ENCODE results near the gene MRAP. TPM values are rescaled to one million over a fixed set of nuclear protein-coding genes. Genes with fewer than 3 reads are reported as not detected.
"Not testable (repeated sequence)": the region's sequence is repeated elsewhere in the genome, so short reads cannot be mapped to it uniquely, and the experiment has no call there.

The MRAP gene
- total and polyA plus RNA-seq, 2 donors, result 0.09 TPM; not detected in 1

DNA sequence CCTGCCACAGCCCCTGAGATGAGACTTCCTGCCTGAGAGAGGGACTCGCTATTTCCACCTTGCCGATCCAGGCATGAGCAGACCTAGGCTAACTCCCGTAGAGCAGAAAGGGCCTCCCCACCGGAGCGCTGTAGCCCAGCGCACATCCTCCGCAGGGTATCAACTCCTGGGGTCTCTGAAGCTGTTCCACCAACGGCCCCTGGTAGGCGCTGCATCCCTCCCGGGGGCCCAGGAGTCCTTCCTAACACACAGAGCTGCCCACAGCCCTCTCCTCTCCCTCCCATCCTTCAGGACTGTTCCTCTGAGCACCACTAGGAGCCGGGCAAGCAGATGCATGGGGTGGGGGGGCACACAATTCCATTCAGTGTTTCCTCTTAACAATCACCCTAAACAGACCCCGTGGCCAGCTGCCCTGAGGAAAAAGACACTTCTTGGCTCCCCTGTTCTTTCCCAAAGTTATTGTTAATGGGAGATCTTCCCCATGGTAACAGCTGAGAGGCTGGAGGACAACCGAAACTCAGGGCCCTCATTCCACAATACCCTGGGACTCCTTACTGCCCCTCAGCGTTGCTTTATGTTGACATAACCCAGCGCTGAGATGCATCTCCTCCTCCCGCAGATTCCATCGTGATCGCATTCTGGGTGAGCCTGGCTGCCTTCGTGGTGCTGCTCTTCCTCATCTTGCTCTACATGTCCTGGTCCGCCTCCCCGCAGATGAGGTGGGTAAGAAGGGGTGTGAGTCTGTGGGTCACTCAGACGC, 7.5 kb downstream of the MRAP start:
- H3K9me3 ChIP-seq (ENCODE audit: control insufficient read depth in 2 of 2, insufficient read depth in 1 of 2, low read length in 1 of 2), result no peaks in the 10 kb centered on the region
- H3K27ac ChIP-seq (ENCODE audit: low read depth in 1 of 2, low read length in 1 of 2), result no peak overlapping the region
- H3K27me3 ChIP-seq (ENCODE audit: control insufficient read depth in 2 of 2, insufficient read depth in 1 of 2, low read length in 1 of 2), result no peaks in the 10 kb centered on the region
- no peak overlapping the region for H3K4me3 ChIP-seq (ENCODE audit: low read length in 2 of 2)
- H3K4me1 ChIP-seq (ENCODE audit: control insufficient read depth in 2 of 2, insufficient read depth in 2 of 2, low read length in 2 of 2), result no peaks in the 10 kb centered on the region
- DNase-seq (ENCODE audit: low read depth in 6 of 9, low spot score in 9 of 9), result no peak
- WGBS, result 89% methylated on average over 22 of the region's 22 CpGs
- peaks cover 0 to 2% of the 10 kb centered on the region in 2 donors for H3K36me3 ChIP-seq (ENCODE audit: control insufficient read depth in 2 of 2, insufficient read depth in 2 of 2, low read length in 1 of 2)

DNA sequence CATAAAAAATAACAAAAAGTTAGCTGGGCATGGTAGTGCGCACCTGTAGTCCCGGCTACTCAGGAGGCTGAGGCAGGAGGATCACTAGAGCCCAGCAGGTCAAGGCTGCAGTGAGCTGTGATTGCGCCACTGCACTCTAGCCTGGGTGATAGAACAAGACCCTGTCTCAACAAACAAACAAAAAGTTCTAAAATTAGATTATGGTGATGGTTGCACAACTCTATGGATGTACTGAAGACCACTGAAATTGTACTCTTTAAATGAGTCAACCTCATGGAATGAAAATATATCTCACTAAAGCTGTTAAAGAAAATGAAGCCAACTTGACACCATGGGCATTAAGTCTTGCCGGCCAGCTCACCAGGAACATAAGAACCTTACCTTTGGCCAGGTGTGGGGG, 9.1 kb downstream of the MRAP start:
- WGBS, result 98% methylated on average over 4 of the region's 4 CpGs
- no peak for DNase-seq (ENCODE audit: low read depth in 6 of 9, low spot score in 9 of 9)
- H3K27me3 ChIP-seq (ENCODE audit: control insufficient read depth in 2 of 2, insufficient read depth in 1 of 2, low read length in 1 of 2), result no peaks in the 10 kb centered on the region
- no peak overlapping the region for H3K4me3 ChIP-seq (ENCODE audit: low read length in 2 of 2)
- H3K4me1 ChIP-seq (ENCODE audit: control insufficient read depth in 2 of 2, insufficient read depth in 2 of 2, low read length in 2 of 2), result no peaks in the 10 kb centered on the region
- H3K36me3 ChIP-seq (ENCODE audit: control insufficient read depth in 2 of 2, insufficient read depth in 2 of 2, low read length in 1 of 2), result peaks cover 2 to 12% of the 10 kb centered on the region in 2 donors
- no peak overlapping the region for H3K27ac ChIP-seq (ENCODE audit: low read depth in 1 of 2, low read length in 1 of 2)
- no peaks in the 10 kb centered on the region for H3K9me3 ChIP-seq (ENCODE audit: control insufficient read depth in 2 of 2, insufficient read depth in 1 of 2, low read length in 1 of 2)

DNA sequence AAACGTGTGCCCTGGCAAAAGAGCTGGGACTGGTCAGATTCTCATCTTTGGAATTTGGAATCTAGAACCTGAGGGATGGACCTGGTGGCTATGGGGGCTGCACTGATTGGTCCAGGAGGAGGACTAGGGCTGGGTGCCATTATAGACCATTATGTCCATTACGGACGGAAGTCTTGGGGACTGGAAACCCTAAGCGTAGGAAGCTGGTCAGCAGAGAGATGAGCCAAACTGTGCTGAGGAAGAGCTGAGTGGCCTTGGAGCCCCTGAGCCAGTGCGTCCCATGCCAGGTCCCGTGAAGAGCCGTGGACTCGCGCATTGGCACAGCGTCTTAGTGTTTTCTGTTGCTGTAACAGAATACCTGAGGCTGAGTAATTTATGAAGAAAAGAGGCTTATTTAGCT, 10.0 kb downstream of the MRAP start:
- no peak for DNase-seq (ENCODE audit: low read depth in 6 of 9, low spot score in 9 of 9)
- peaks cover 6 to 12% of the 10 kb centered on the region in 2 donors for H3K36me3 ChIP-seq (ENCODE audit: control insufficient read depth in 2 of 2, insufficient read depth in 2 of 2, low read length in 1 of 2)
- no peak overlapping the region for H3K27ac ChIP-seq (ENCODE audit: low read depth in 1 of 2, low read length in 1 of 2)
- H3K27me3 ChIP-seq (ENCODE audit: control insufficient read depth in 2 of 2, insufficient read depth in 1 of 2, low read length in 1 of 2), result no peaks in the 10 kb centered on the region
- H3K4me3 ChIP-seq (ENCODE audit: low read length in 2 of 2), result no peak overlapping the region
- 97% methylated on average over 10 of the region's 10 CpGs for WGBS
- H3K9me3 ChIP-seq (ENCODE audit: control insufficient read depth in 2 of 2, insufficient read depth in 1 of 2, low read length in 1 of 2), result no peaks in the 10 kb centered on the region
- H3K4me1 ChIP-seq (ENCODE audit: control insufficient read depth in 2 of 2, insufficient read depth in 2 of 2, low read length in 2 of 2), result no peaks in the 10 kb centered on the region

GRCh38 chr21:32309906-32310460, 11.3 kb downstream of the MRAP start:
- Histone ChIP-seq H3K9me3 (ENCODE audit: control insufficient read depth in 2 of 2, insufficient read depth in 1 of 2, low read length in 1 of 2) (no peaks in the 10 kb centered on the region), H3K4me3 (ENCODE audit: low read length in 2 of 2) (no peak overlapping the region), H3K36me3 (ENCODE audit: control insufficient read depth in 2 of 2, insufficient read depth in 2 of 2, low read length in 1 of 2) (peaks cover 11 to 18% of the 10 kb centered on the region in 2 donors), H3K4me1 (ENCODE audit: control insufficient read depth in 2 of 2, insufficient read depth in 2 of 2, low read length in 2 of 2) (no peaks in the 10 kb centered on the region), H3K27ac (ENCODE audit: low read depth in 1 of 2, low read length in 1 of 2) (no peak overlapping the region), H3K27me3 (ENCODE audit: control insufficient read depth in 2 of 2, insufficient read depth in 1 of 2, low read length in 1 of 2) (no peaks in the 10 kb centered on the region)
- WGBS, result 97% methylated on average over 7 of the region's 7 CpGs
- DNase-seq (ENCODE audit: low read depth in 6 of 9, low spot score in 9 of 9), result no peak

DNA sequence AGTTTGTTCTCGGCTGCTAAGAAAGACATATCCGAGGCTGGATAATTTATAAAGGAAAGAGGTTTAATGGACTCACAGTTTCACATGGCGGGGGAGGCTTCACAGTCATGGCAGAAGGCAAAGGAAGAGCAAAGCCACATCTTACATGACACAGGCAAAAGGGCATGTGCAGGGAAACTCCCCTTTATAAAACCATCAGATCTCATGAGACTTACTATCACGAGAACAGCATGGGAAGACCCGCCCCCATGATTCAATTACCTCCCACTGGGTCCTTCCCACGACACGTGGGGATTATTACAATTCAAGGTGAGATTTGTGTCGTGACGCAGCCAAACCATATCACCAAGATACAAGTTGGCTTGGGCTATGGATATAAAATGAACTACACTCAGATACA, 12.3 kb downstream of the MRAP start:
- not testable (repeated sequence) for H3K4me3 ChIP-seq (ENCODE audit: low read length in 2 of 2); DNase-seq (ENCODE audit: low read depth in 6 of 9, low spot score in 9 of 9); H3K27me3 ChIP-seq (ENCODE audit: control insufficient read depth in 2 of 2, insufficient read depth in 1 of 2, low read length in 1 of 2); H3K4me1 ChIP-seq (ENCODE audit: control insufficient read depth in 2 of 2, insufficient read depth in 2 of 2, low read length in 2 of 2); H3K27ac ChIP-seq (ENCODE audit: low read depth in 1 of 2, low read length in 1 of 2); H3K9me3 ChIP-seq (ENCODE audit: control insufficient read depth in 2 of 2, insufficient read depth in 1 of 2, low read length in 1 of 2)
- H3K36me3 ChIP-seq (ENCODE audit: control insufficient read depth in 2 of 2, insufficient read depth in 2 of 2, low read length in 1 of 2), result peaks cover 11 to 25% of the 10 kb centered on the region in 2 donors
- WGBS, result 98% methylated on average over 9 of the region's 9 CpGs

DNA sequence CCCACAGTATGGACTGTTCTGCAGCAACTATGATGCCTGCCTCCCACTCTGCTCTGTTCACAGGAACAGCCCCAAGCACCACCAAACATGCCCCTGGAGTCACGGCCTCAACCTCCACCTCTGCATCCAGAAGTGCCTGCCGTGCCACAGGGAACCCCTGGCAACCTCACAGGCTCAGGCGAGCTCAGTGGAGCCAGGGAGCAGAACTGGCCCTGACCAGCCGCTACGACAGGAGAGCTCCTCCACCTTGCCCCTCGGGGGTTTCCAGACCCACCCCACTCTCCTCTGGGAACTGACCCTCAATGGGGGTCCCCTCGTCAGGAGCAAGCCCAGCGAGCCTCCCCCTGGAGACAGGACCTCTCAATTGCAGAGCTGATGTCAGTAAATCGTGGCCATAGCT, 13.0 kb downstream of the MRAP start:
- WGBS, result 98% methylated on average over 9 of the region's 9 CpGs
- DNase-seq (ENCODE audit: low read depth in 6 of 9, low spot score in 9 of 9), result no peak
- Histone ChIP-seq H3K9me3 (ENCODE audit: control insufficient read depth in 2 of 2, insufficient read depth in 1 of 2, low read length in 1 of 2) (no peaks in the 10 kb centered on the region), H3K4me1 (ENCODE audit: control insufficient read depth in 2 of 2, insufficient read depth in 2 of 2, low read length in 2 of 2) (no peaks in the 10 kb centered on the region), H3K27ac (ENCODE audit: low read depth in 1 of 2, low read length in 1 of 2) (no peak overlapping the region), H3K36me3 (ENCODE audit: control insufficient read depth in 2 of 2, insufficient read depth in 2 of 2, low read length in 1 of 2) (peaks cover 16 to 29% of the 10 kb centered on the region in 2 donors), H3K27me3 (ENCODE audit: control insufficient read depth in 2 of 2, insufficient read depth in 1 of 2, low read length in 1 of 2) (no peaks in the 10 kb centered on the region), H3K4me3 (ENCODE audit: low read length in 2 of 2) (no peak overlapping the region)

GRCh38 chr21:32312326-32312725, 13.7 kb downstream of the MRAP start:
- no peak overlapping the region for H3K4me3 ChIP-seq (ENCODE audit: low read length in 2 of 2)
- peaks cover 22 to 37% of the 10 kb centered on the region in 2 donors for H3K36me3 ChIP-seq (ENCODE audit: control insufficient read depth in 2 of 2, insufficient read depth in 2 of 2, low read length in 1 of 2)
- H3K9me3 ChIP-seq (ENCODE audit: control insufficient read depth in 2 of 2, insufficient read depth in 1 of 2, low read length in 1 of 2), result no peaks in the 10 kb centered on the region
- DNase-seq (ENCODE audit: low read depth in 6 of 9, low spot score in 9 of 9), result no peak
- H3K4me1 ChIP-seq (ENCODE audit: control insufficient read depth in 2 of 2, insufficient read depth in 2 of 2, low read length in 2 of 2), result no peaks in the 10 kb centered on the region
- no peak overlapping the region for H3K27ac ChIP-seq (ENCODE audit: low read depth in 1 of 2, low read length in 1 of 2)
- no peaks in the 10 kb centered on the region for H3K27me3 ChIP-seq (ENCODE audit: control insufficient read depth in 2 of 2, insufficient read depth in 1 of 2, low read length in 1 of 2)
- 96% methylated on average over 5 of the region's 5 CpGs for WGBS

DNA sequence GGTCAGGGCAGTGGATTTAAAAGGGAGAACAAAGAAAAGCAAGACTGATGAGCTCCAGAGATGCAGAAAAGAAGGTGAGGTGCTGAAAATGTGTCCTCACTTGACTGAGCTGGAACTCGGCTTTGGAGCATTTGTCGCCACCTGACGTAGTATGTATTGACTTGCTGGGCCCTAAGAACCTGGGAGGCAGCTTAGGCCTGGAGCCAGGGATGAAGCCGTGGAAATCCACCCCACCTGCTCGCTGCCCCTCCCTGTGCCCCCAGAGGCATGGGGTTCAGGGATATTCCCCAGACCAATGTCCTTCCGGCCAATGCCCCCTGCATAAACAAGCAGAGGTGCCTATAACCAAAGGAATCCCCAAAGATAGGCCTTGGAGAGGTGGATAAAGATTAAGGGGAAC, 14.3 kb downstream of the MRAP start:
- no peaks in the 10 kb centered on the region for H3K4me1 ChIP-seq (ENCODE audit: control insufficient read depth in 2 of 2, insufficient read depth in 2 of 2, low read length in 2 of 2)
- DNase-seq (ENCODE audit: low read depth in 6 of 9, low spot score in 9 of 9), result no peak
- no peaks in the 10 kb centered on the region for H3K9me3 ChIP-seq (ENCODE audit: control insufficient read depth in 2 of 2, insufficient read depth in 1 of 2, low read length in 1 of 2)
- no peak overlapping the region for H3K27ac ChIP-seq (ENCODE audit: low read depth in 1 of 2, low read length in 1 of 2)
- peaks cover 27 to 43% of the 10 kb centered on the region in 2 donors for H3K36me3 ChIP-seq (ENCODE audit: control insufficient read depth in 2 of 2, insufficient read depth in 2 of 2, low read length in 1 of 2)
- no peaks in the 10 kb centered on the region for H3K27me3 ChIP-seq (ENCODE audit: control insufficient read depth in 2 of 2, insufficient read depth in 1 of 2, low read length in 1 of 2)
- 96% methylated on average over 6 of the region's 6 CpGs for WGBS
- H3K4me3 ChIP-seq (ENCODE audit: low read length in 2 of 2), result no peak overlapping the region

DNA sequence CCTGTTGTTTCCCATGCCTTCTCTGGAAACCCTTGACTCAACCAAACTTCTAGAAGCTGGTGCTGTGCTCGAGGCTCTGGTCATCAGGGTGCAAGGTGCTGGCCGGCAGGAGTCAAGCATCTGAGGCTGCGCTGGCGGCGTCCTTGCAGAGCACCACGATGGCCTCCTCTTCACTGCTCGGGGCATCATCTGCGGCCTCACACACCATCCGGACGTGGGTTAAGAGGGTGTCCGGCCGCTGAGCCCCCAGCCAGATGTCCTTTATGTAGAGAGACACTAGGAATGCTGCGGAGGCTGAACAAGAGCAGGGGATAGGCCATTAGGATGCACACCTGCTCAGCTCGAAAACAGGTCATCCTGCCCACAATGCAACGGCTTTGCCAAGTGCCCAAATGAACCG, 16.2 kb downstream of the MRAP start:
- H3K36me3 ChIP-seq (ENCODE audit: control insufficient read depth in 2 of 2, insufficient read depth in 2 of 2, low read length in 1 of 2), result peaks cover 39 to 51% of the 10 kb centered on the region in 2 donors
- no peaks in the 10 kb centered on the region for H3K27me3 ChIP-seq (ENCODE audit: control insufficient read depth in 2 of 2, insufficient read depth in 1 of 2, low read length in 1 of 2)
- WGBS, result 97% methylated on average over 16 of the region's 16 CpGs
- H3K4me3 ChIP-seq (ENCODE audit: low read length in 2 of 2), result no peak overlapping the region
- H3K27ac ChIP-seq (ENCODE audit: low read depth in 1 of 2, low read length in 1 of 2), result no peak overlapping the region
- H3K9me3 ChIP-seq (ENCODE audit: control insufficient read depth in 2 of 2, insufficient read depth in 1 of 2, low read length in 1 of 2), result no peaks in the 10 kb centered on the region
- no peaks in the 10 kb centered on the region for H3K4me1 ChIP-seq (ENCODE audit: control insufficient read depth in 2 of 2, insufficient read depth in 2 of 2, low read length in 2 of 2)
- DNase-seq (ENCODE audit: low read depth in 6 of 9, low spot score in 9 of 9), result no peak

Measured in thymus (tissue), 11 donors.